ENCODE data around the gene MED13L. TPM values are rescaled to one million over a fixed set of nuclear protein-coding genes. Genes with fewer than 3 reads are reported as not detected.
A peak's percentile ranks its signal among the peaks of the same experiment; 100 is the strongest.
"Not testable (repeated sequence)": the region's sequence is repeated elsewhere in the genome, so short reads cannot be mapped to it uniquely, and the experiment has no call there.

The MED13L gene
- total RNA-seq, 1 donor from 2014 or later, result 193 TPM

- intact Hi-C loops (cut with DNase I), result no loop called here
- DNase-seq (ENCODE audit: low spot score) (no peak), ATAC-seq (no peak)
These were observed 131.1 kb downstream of the MED13L start for GRCh38 chr12:116146386-116146785.

GRCh38 chr12:116145451-116145850 lies 132.0 kb downstream of the MED13L start:
- ATAC-seq (no peak), DNase-seq (ENCODE audit: low spot score) (no peak)
- intact Hi-C loops (cut with DNase I), result no loop called here

- intact Hi-C loops (cut with DNase I), result no loop called here
- DNase-seq (ENCODE audit: low spot score) (no peak), ATAC-seq (no peak)
These were observed 133.1 kb downstream of the MED13L start for GRCh38 chr12:116144384-116144783.

GRCh38 chr12:116143909-116144308 lies 133.6 kb downstream of the MED13L start:
- ATAC-seq (peak; percentile 71), DNase-seq (ENCODE audit: low spot score) (no peak)
- intact Hi-C loops (cut with DNase I), result no loop called here

GRCh38 chr12:116142936-116143898 lies 134.3 kb downstream of the MED13L start:
- intact Hi-C loops (cut with DNase I), result no loop called here
- ATAC-seq, result no peak
- DNase-seq (ENCODE audit: low spot score), result no peak

- no peak for ATAC-seq
- intact Hi-C loops (cut with DNase I), result no loop called here
- no peak for DNase-seq (ENCODE audit: low spot score)
These were observed 135.7 kb downstream of the MED13L start for GRCh38 chr12:116141833-116142162.

- ATAC-seq, result no peak
- DNase-seq (ENCODE audit: low spot score), result no peak
- intact Hi-C loops (cut with DNase I), result no loop called here
These were observed 136.2 kb downstream of the MED13L start for GRCh38 chr12:116141110-116141832.

- ATAC-seq (no peak), DNase-seq (ENCODE audit: low spot score) (no peak)
- intact Hi-C loops (cut with DNase I), result no loop called here
These were observed 137.0 kb downstream of the MED13L start for GRCh38 chr12:116140529-116140928.

- ATAC-seq, result no peak
- no peak for DNase-seq (ENCODE audit: low spot score)
- intact Hi-C loops (cut with DNase I), result no loop called here
These were observed 138.7 kb downstream of the MED13L start for GRCh38 chr12:116138781-116139180.

GRCh38 chr12:116138364-116138763 lies 139.1 kb downstream of the MED13L start:
- intact Hi-C loops (cut with DNase I), result no loop called here
- ATAC-seq (no peak), DNase-seq (ENCODE audit: low spot score) (no peak)

- intact Hi-C loops (cut with DNase I), result no loop called here
- ATAC-seq, result no peak
- no peak for DNase-seq (ENCODE audit: low spot score)
These were observed 140.2 kb downstream of the MED13L start for GRCh38 chr12:116137318-116137717.

GRCh38 chr12:116136340-116136739 lies 141.2 kb downstream of the MED13L start:
- no peak for DNase-seq (ENCODE audit: low spot score)
- no peak for ATAC-seq
- intact Hi-C loops (cut with DNase I), result no loop called here

GRCh38 chr12:116135209-116135930 lies 142.1 kb downstream of the MED13L start:
- DNase-seq (ENCODE audit: low spot score) (no peak), ATAC-seq (peak; percentile 22)
- intact Hi-C loops (cut with DNase I), result no loop called here

GRCh38 chr12:116133636-116134214 lies 143.8 kb downstream of the MED13L start:
- intact Hi-C loops (cut with DNase I), result no loop called here
- ATAC-seq (no peak), DNase-seq (ENCODE audit: low spot score) (no peak)

GRCh38 chr12:116133149-116133548 lies 144.3 kb downstream of the MED13L start:
- ATAC-seq (peak; percentile 31), DNase-seq (ENCODE audit: low spot score) (no peak)
- intact Hi-C loops (cut with DNase I), result no loop called here

- ATAC-seq; intact Hi-C loops (cut with DNase I); DNase-seq (ENCODE audit: low spot score): not testable (repeated sequence)
These were observed 145.5 kb downstream of the MED13L start for GRCh38 chr12:116131987-116132386.

GRCh38 chr12:116131176-116131575 lies 146.3 kb downstream of the MED13L start:
- no peak for DNase-seq (ENCODE audit: low spot score)
- no peak for ATAC-seq
- intact Hi-C loops (cut with DNase I), result no loop called here

- ATAC-seq (no peak), DNase-seq (ENCODE audit: low spot score) (no peak)
- intact Hi-C loops (cut with DNase I), result no loop called here
These were observed 147.1 kb downstream of the MED13L start for GRCh38 chr12:116130431-116130830.

- no peak for DNase-seq (ENCODE audit: low spot score)
- no peak for ATAC-seq
- intact Hi-C loops (cut with DNase I), result no loop called here
These were observed 148.7 kb downstream of the MED13L start for GRCh38 chr12:116128779-116129178.

All from sciatic nerve (tissue), 2 donors.